ENCODE results near the gene STPG1.

The STPG1 gene

GRCh38 chr1:24409535-24409934 lies 4.0 kb downstream of the STPG1 start:
- no peak overlapping the region for H3K4me2 ChIP-seq (ENCODE audit: insufficient read depth, low read length)
- no peaks in the 10 kb centered on the region for H4K20me1 ChIP-seq (ENCODE audit: insufficient read depth, low read length)
- DNase-seq (no peak), ATAC-seq (ENCODE audit: insufficient read depth, low read depth) (no peak)
- H3K36me3 ChIP-seq (ENCODE audit: insufficient read depth, low read length) = no peaks in the 10 kb centered on the region
- H2AFZ ChIP-seq (ENCODE audit: low read depth, low read length) = no peak overlapping the region
- H3K4me3 ChIP-seq (ENCODE audit: low read depth in 1 of 2, low read length in 2 of 2) = no peak overlapping the region
- TF ChIP-seq, protein P1, sequence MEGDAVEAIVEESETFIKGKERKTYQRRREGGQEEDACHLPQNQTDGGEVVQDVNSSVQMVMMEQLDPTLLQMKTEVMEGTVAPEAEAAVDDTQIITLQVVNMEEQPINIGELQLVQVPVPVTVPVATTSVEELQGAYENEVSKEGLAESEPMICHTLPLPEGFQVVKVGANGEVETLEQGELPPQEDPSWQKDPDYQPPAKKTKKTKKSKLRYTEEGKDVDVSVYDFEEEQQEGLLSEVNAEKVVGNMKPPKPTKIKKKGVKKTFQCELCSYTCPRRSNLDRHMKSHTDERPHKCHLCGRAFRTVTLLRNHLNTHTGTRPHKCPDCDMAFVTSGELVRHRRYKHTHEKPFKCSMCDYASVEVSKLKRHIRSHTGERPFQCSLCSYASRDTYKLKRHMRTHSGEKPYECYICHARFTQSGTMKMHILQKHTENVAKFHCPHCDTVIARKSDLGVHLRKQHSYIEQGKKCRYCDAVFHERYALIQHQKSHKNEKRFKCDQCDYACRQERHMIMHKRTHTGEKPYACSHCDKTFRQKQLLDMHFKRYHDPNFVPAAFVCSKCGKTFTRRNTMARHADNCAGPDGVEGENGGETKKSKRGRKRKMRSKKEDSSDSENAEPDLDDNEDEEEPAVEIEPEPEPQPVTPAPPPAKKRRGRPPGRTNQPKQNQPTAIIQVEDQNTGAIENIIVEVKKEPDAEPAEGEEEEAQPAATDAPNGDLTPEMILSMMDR (IDR thresholded peaks at IDR 0.05; ENCODE audit: borderline replicate concordance, extremely low read depth, low read length, poor library complexity, severe bottlenecking) = no peak
- no peak for TF ChIP-seq EZH2 (IDR thresholded peaks at IDR 0.05; ENCODE audit: borderline replicate concordance, low read depth, low read length, severe bottlenecking)
- H3K9ac ChIP-seq (ENCODE audit: low read depth, low read length) = no peak overlapping the region
- H3K27me3 ChIP-seq (ENCODE audit: insufficient read depth, low read length, poor library complexity) = peaks cover 36% of the 10 kb centered on the region
- peaks cover 5% of the 10 kb centered on the region for H3K9me3 ChIP-seq (ENCODE audit: insufficient read depth, low read length, severe bottlenecking)
- H3K4me1 ChIP-seq (ENCODE audit: insufficient read depth, low read length) = no peaks in the 10 kb centered on the region
- no peak overlapping the region for H3K27ac ChIP-seq (ENCODE audit: low read length)
- H3K79me2 ChIP-seq (ENCODE audit: insufficient read depth, low read length) = no peaks in the 10 kb centered on the region

DNA sequence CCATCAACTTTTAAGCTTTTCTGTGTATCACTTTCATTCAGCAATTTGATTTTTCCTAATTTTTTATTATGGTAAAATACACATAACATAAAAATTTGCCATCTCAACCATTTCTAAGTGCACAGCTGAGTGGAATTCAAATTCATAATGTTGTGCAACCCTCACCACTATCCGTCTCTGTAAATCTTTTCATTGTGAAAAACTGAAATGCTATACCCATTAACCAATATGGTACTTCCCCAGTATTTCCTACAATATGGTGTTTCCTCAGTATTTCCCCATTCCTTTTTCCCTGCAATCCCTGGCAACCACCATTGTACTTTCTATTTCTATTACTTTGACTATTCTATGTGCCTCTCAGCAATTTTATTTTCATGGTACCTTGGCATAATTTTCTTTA lies 6.8 kb downstream of the STPG1 start:
- Histone ChIP-seq H3K4me2 (ENCODE audit: insufficient read depth, low read length) (no peak overlapping the region), H2AFZ (ENCODE audit: low read depth, low read length) (no peak overlapping the region), H3K27me3 (ENCODE audit: insufficient read depth, low read length, poor library complexity) (peaks cover 18% of the 10 kb centered on the region), H3K9ac (ENCODE audit: low read depth, low read length) (no peak overlapping the region), H3K4me3 (ENCODE audit: low read depth in 1 of 2, low read length in 2 of 2) (no peak overlapping the region), H3K27ac (ENCODE audit: low read length) (no peak overlapping the region), H4K20me1 (ENCODE audit: insufficient read depth, low read length) (no peaks in the 10 kb centered on the region), H3K9me3 (ENCODE audit: insufficient read depth, low read length, severe bottlenecking) (peaks cover 5% of the 10 kb centered on the region), H3K36me3 (ENCODE audit: insufficient read depth, low read length) (no peaks in the 10 kb centered on the region), H3K79me2 (ENCODE audit: insufficient read depth, low read length) (no peaks in the 10 kb centered on the region), H3K4me1 (ENCODE audit: insufficient read depth, low read length) (no peaks in the 10 kb centered on the region)
- TF ChIP-seq, protein P1 (IDR thresholded peaks at IDR 0.05; ENCODE audit: borderline replicate concordance, extremely low read depth, low read length, poor library complexity, severe bottlenecking) = no peak
- TF ChIP-seq EZH2 (IDR thresholded peaks at IDR 0.05; ENCODE audit: borderline replicate concordance, low read depth, low read length, severe bottlenecking) = no peak
- DNase-seq = no peak
- no peak for ATAC-seq (ENCODE audit: insufficient read depth, low read depth)

DNA sequence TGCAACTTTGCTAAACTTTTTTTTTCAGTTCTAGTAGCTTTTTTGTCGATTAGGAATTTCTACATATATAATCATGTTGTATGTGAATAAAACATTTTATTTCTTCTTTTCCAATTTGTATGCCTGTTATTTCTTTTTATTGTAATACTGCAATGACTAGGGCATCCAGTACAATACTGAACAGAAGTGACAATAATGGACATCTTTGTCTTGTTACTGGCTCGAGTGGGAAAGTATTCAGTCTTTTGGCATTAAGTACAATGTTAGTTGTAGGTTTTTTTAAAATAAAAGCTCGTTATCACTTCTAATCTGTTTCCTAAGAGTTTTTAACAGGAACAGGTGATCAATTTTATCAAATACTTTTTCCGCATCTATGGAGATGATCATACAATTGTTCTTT lies 9.8 kb downstream of the STPG1 start:
- H3K4me1 ChIP-seq (ENCODE audit: insufficient read depth, low read length) = no peaks in the 10 kb centered on the region
- H3K4me3 ChIP-seq (ENCODE audit: low read depth in 1 of 2, low read length in 2 of 2) = no peak overlapping the region
- H3K27me3 ChIP-seq (ENCODE audit: insufficient read depth, low read length, poor library complexity) = peaks cover 21% of the 10 kb centered on the region
- no peak overlapping the region for H3K9ac ChIP-seq (ENCODE audit: low read depth, low read length)
- no peaks in the 10 kb centered on the region for H4K20me1 ChIP-seq (ENCODE audit: insufficient read depth, low read length)
- DNase-seq (no peak), ATAC-seq (ENCODE audit: insufficient read depth, low read depth) (no peak)
- H3K9me3 ChIP-seq (ENCODE audit: insufficient read depth, low read length, severe bottlenecking) = peaks cover 5% of the 10 kb centered on the region
- H2AFZ ChIP-seq (ENCODE audit: low read depth, low read length) = no peak overlapping the region
- TF ChIP-seq, protein P1 (IDR thresholded peaks at IDR 0.05; ENCODE audit: borderline replicate concordance, extremely low read depth, low read length, poor library complexity, severe bottlenecking) = no peak
- TF ChIP-seq EZH2 (IDR thresholded peaks at IDR 0.05; ENCODE audit: borderline replicate concordance, low read depth, low read length, severe bottlenecking) = no peak
- no peak overlapping the region for H3K27ac ChIP-seq (ENCODE audit: low read length)
- H3K4me2 ChIP-seq (ENCODE audit: insufficient read depth, low read length) = no peak overlapping the region
- no peaks in the 10 kb centered on the region for H3K36me3 ChIP-seq (ENCODE audit: insufficient read depth, low read length)
- no peaks in the 10 kb centered on the region for H3K79me2 ChIP-seq (ENCODE audit: insufficient read depth, low read length)

DNA sequence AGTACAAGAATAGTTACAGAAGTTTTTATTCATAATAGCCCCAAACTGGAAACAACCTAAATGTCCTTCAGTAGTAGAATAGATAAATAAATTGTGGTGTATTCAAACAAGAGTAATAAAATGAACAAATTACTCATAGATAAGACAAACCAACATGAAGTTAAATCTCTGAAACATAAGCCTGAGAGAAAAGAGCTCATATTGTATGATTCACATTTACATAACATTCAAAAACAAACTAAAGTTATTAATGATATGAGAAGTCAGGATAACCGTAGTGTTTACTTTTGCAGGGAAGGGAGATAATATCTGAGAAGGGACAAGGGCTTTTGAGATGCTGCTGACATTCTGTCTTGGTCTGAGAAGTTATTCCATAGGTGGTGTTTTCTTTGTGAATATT lies 13.5 kb downstream of the STPG1 start:
- H4K20me1 ChIP-seq (ENCODE audit: insufficient read depth, low read length) = no peaks in the 10 kb centered on the region
- H3K27me3 ChIP-seq (ENCODE audit: insufficient read depth, low read length, poor library complexity) = peaks cover 12% of the 10 kb centered on the region
- ATAC-seq (ENCODE audit: insufficient read depth, low read depth) = no peak

More for the DNA sequence above, 13.5 kb downstream of the STPG1 start:
- Histone ChIP-seq H3K9me3 (ENCODE audit: insufficient read depth, low read length, severe bottlenecking) (no peaks in the 10 kb centered on the region), H3K4me3 (ENCODE audit: low read depth in 1 of 2, low read length in 2 of 2) (no peak overlapping the region), H3K4me1 (ENCODE audit: insufficient read depth, low read length) (no peaks in the 10 kb centered on the region), H2AFZ (ENCODE audit: low read depth, low read length) (no peak overlapping the region), H3K79me2 (ENCODE audit: insufficient read depth, low read length) (no peaks in the 10 kb centered on the region), H3K9ac (ENCODE audit: low read depth, low read length) (no peak overlapping the region), H3K36me3 (ENCODE audit: insufficient read depth, low read length) (no peaks in the 10 kb centered on the region), H3K27ac (ENCODE audit: low read length) (no peak overlapping the region), H3K4me2 (ENCODE audit: insufficient read depth, low read length) (no peak overlapping the region)
- TF ChIP-seq, protein P1 (IDR thresholded peaks at IDR 0.05; ENCODE audit: borderline replicate concordance, extremely low read depth, low read length, poor library complexity, severe bottlenecking) = no peak
- no peak for TF ChIP-seq EZH2 (IDR thresholded peaks at IDR 0.05; ENCODE audit: borderline replicate concordance, low read depth, low read length, severe bottlenecking)
- DNase-seq = no peak
